Activated CD4-positive, alpha-beta T cell treated with anti-CD3 and anti-CD28 coated beads, Interleukin-2, amount 10 ng/mL, durations not matched to agents 24 days and 14 days (primary cell): Measurements from ENCODE around the gene PPP1R13L. TPM values are rescaled to one million over a fixed set of nuclear protein-coding genes. Genes with fewer than 3 reads are reported as not detected.

Source experiments
- DNase-seq: peaks from one replicate; pipeline ENCODE4 v3.0.0; 2022
- H3K27ac Mint-ChIP-seq: one replicate; pipeline ENCODE4 v1.8.0; 2022; ENCODE audit warnings: mild to moderate bottlenecking, mixed read lengths
- H3K27me3 Mint-ChIP-seq: one replicate; pipeline ENCODE4 v1.8.0; 2022; ENCODE audit warnings: mixed read lengths
- H3K36me3 Mint-ChIP-seq: one replicate; pipeline ENCODE4 v1.8.0; 2022; ENCODE audit warnings: low read depth, mild to moderate bottlenecking, mixed read lengths
- H3K4me1 Mint-ChIP-seq: one replicate; pipeline ENCODE4 v1.8.0; 2021; ENCODE audit warnings: mixed read lengths
- H3K4me3 Mint-ChIP-seq: one replicate; pipeline ENCODE4 v1.8.0; 2022; ENCODE audit warnings: mild to moderate bottlenecking, moderate library complexity, mixed read lengths
- H3K9me3 Mint-ChIP-seq: one replicate; pipeline ENCODE4 v1.8.0; 2021; ENCODE audit warnings: mixed read lengths
- intact Hi-C: fragments of 100-400 bp; cut with micrococcal nuclease; formaldehyde crosslinking; loops from one replicate; pipeline ENCODE4 v1.15.1; 2023
- total RNA-seq: library from RNA; stranded (reverse); gene quantifications from 2 replicates; pipeline ENCODE4 v1.2.3, GENCODE V29; 2022

Gene PPP1R13L, protein sequence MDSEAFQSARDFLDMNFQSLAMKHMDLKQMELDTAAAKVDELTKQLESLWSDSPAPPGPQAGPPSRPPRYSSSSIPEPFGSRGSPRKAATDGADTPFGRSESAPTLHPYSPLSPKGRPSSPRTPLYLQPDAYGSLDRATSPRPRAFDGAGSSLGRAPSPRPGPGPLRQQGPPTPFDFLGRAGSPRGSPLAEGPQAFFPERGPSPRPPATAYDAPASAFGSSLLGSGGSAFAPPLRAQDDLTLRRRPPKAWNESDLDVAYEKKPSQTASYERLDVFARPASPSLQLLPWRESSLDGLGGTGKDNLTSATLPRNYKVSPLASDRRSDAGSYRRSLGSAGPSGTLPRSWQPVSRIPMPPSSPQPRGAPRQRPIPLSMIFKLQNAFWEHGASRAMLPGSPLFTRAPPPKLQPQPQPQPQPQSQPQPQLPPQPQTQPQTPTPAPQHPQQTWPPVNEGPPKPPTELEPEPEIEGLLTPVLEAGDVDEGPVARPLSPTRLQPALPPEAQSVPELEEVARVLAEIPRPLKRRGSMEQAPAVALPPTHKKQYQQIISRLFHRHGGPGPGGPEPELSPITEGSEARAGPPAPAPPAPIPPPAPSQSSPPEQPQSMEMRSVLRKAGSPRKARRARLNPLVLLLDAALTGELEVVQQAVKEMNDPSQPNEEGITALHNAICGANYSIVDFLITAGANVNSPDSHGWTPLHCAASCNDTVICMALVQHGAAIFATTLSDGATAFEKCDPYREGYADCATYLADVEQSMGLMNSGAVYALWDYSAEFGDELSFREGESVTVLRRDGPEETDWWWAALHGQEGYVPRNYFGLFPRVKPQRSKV
- 12.7 and 13.4 TPM in 2 replicates for total RNA-seq

DNA sequence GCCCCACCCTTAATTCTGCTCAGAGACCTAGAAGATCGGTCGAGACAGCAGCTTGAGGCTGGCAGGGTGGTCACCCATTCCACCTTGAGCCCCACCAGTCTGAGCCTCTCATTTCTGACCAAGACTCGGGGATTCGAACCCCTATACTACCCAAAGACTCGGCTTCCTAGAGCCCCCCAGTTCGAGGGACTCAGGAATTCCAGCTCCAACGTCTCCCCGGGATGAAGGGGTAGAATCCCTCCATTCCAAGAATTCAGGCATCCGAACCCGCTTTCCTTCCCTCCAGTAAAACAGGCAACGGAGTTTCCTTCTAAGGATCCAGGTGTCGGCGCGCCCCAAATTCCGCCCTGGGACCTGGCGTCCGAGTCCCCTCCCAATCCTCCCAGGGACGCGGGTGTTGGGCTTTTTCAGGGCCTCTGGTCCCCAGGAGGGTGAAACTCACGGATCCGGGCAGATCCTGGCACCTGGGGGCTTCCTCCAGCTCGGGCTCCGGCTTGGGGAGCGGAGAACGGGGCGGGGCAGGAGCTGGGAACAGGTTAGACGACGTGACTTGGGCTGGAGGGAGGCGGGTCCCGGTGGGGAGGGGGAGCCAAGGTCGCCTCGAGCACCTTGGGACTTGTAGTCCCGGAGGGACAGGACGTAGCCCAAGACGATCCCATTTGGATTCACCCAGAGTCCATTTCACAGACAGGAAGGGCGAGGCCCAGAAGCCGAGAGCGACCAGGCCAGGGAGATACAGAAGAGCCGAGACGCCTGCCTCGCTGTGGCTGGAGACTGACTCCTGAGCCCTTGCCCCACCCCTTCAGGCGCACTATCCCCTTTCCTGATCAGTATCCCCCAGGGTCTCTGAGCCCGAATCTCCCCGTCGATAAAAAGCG lies at the start of gene PPP1R13L:
TSS of gene PPP1R13L (minus strand) at position 513 of the 878 bp plus-strand sequence. CDS start 6,751 bp downstream, outside the sequence.
- Mint-ChIP-seq H3K4me3 (peak within 1 kb of the TSS; percentile 97), H3K4me1 (peaks cover 36% of the 10 kb centered on the region), H3K9me3 (no peaks in the 10 kb centered on the region), H3K27ac (peak within 1 kb of the TSS; percentile 89), H3K27me3 (peaks cover 12% of the 10 kb centered on the region), H3K36me3 (peaks cover 15% of the 10 kb centered on the region)
- intact Hi-C loops = loop anchor here (1.0 to 5.0 kb wide), 3 partner anchors 19 to 1877 kb away; partner anchors contain the start of genes ERCC1, ERCC2 and ETHE1
- DNase-seq = peak; percentile 93

GRCh38 chr19:45451850-45452387 lies 47.0 kb upstream of the PPP1R13L start:
- peak overlapping the region; percentile 88 for H3K4me3 Mint-ChIP-seq
- peak overlapping the region; percentile 96 for H3K27ac Mint-ChIP-seq
- H3K36me3 Mint-ChIP-seq = no peaks in the 10 kb centered on the region
- H3K9me3 Mint-ChIP-seq = no peaks in the 10 kb centered on the region
- intact Hi-C loops = loop anchor here (1.0 kb wide), 2 partner anchors 9 to 26 kb away; no protein-coding TSS in a partner anchor
- DNase-seq = no peak
- peaks cover 18% of the 10 kb centered on the region for H3K27me3 Mint-ChIP-seq
- H3K4me1 Mint-ChIP-seq = peaks cover 45% of the 10 kb centered on the region

DNA sequence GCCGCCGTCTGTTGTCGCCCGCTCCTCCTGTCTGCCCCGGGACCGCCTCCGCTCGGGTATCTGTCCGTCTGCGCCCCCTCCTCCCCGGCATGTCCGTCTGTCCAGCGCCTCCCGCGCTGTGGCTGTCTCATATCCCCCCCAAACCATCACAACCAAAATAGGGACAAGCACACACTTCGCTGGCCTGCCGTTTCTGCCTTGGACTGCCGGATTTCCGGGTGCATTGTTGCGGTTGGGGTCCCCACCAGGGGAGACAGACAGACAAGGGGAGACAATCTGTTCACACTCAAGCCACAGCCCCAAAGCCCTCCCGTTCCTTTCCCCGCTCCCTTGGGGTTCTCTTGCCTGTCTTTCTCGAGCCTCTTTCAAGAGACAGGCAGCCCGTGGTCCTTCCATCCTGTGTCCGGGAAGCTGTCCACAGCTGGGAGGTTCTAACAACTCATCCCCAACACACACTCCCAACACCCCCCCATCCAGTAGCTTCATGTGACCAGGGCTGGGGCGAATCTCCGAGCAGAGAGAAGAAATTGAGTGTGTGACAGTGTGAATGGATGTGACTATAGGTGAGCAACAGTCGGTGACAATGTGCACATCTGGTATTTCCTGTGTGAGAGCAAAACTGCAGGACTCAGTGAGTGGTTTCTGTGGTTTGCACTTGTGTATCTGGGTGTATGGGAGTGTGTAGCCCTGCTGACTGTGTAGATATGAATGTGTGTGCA lies 46.4 kb upstream of the PPP1R13L start:
- no peaks in the 10 kb centered on the region for H3K36me3 Mint-ChIP-seq
- peaks cover 45% of the 10 kb centered on the region for H3K4me1 Mint-ChIP-seq
- peak overlapping the region; percentile 96 for H3K27ac Mint-ChIP-seq
- intact Hi-C loops = loop anchor here (1.0 kb wide), 2 partner anchors 8 to 27 kb away; no protein-coding TSS in a partner anchor
- peaks cover 18% of the 10 kb centered on the region for H3K27me3 Mint-ChIP-seq
- peak overlapping the region; percentile 88 for H3K4me3 Mint-ChIP-seq
- peak; percentile 89 for DNase-seq
- no peaks in the 10 kb centered on the region for H3K9me3 Mint-ChIP-seq

DNA sequence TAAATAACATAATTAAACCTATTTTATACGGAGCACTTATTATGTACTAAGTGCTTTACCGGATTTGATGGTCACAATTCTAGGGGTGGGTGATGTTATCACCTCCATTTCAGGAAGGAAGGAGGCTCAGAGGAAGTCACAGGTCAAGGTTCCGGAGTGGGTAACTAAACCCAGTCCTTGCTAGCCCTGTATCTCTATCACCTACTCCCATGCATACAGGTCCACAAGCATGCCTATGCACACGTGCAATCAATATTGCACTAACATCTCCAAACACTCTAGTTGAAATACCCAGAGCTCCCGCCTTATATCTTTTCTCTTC lies 45.1 kb upstream of the PPP1R13L start:
- intact Hi-C loops = loop anchor here (1.0 kb wide), 1 partner anchor 19 kb away; no protein-coding TSS in a partner anchor
- no peaks in the 10 kb centered on the region for H3K36me3 Mint-ChIP-seq
- H3K27me3 Mint-ChIP-seq = peaks cover 18% of the 10 kb centered on the region
- peak overlapping the region; percentile 97 for H3K4me3 Mint-ChIP-seq
- no peaks in the 10 kb centered on the region for H3K9me3 Mint-ChIP-seq
- peak overlapping the region; percentile 100 for H3K27ac Mint-ChIP-seq
- H3K4me1 Mint-ChIP-seq = peaks cover 35% of the 10 kb centered on the region
- DNase-seq = no peak

DNA sequence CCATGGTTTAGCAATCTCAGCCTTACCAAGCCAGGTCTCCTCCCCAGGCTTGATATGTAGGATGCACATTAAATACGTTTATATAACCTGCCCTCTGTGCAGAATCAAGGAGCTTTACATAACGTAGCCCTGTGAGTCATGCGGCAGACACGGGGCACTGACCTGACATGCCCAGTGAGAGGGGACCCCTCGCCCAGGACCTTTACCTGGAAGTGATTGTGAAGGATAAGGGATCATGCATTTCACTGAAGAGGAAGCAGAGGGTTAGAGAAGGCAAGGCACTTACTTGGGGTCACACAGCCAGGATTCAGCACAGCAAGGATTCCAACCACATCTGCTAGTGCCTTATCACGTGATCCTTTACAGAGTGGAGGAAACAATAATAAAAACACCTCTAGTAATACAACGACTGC lies 44.0 kb upstream of the PPP1R13L start:
- Mint-ChIP-seq H3K27ac (peak overlapping the region; percentile 31), H3K36me3 (no peaks in the 10 kb centered on the region), H3K9me3 (no peaks in the 10 kb centered on the region), H3K27me3 (peaks cover 19% of the 10 kb centered on the region), H3K4me1 (peaks cover 38% of the 10 kb centered on the region), H3K4me3 (peak overlapping the region; percentile 14)
- intact Hi-C loops = no loop called here
- no peak for DNase-seq

DNA sequence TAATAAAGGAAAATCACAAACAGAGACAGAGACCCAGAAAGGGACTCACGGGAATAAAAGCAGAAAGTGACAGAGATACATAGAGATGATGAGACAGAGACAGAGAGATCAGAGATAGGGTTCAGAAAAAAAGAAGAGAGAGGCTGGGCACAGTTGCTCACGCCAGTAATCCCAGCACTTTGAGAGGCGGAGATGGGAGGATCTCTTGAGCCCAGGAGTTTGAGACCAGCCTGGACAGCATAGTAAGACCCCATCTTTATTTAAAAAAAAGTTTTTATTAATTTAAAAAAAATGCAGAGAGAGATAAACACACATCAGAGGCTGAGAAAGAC lies 43.5 kb upstream of the PPP1R13L start:
- Mint-ChIP-seq H3K9me3 (no peaks in the 10 kb centered on the region), H3K4me3 (peak overlapping the region; percentile 6)

DNA sequence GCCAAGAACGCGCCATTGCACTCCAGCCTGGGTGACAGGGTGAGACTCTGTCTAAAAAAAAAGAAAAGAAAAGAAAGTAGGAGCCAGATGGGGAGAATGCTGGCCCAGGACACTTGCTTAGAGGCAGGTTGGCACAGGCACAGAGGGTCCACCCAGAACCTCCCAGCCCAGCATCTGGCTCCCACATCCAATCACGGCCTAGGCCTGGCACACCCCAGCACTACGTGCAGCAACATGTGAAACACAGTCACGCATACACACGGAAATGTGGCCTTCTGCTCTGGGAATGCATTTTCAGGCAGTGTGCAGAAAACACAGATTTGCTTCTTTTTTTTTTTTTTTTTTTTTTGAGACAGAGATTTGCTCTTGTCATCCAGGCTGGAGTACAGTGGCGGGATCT lies 42.1 kb upstream of the PPP1R13L start:
- Mint-ChIP-seq H3K27ac (no peak overlapping the region), H3K27me3 (peaks cover 13% of the 10 kb centered on the region), H3K4me3 (no peak overlapping the region), H3K9me3 (no peaks in the 10 kb centered on the region), H3K4me1 (peaks cover 47% of the 10 kb centered on the region), H3K36me3 (no peaks in the 10 kb centered on the region)
- intact Hi-C loops = no loop called here
- DNase-seq = no peak

More for the DNA sequence above, 43.5 kb upstream of the PPP1R13L start:
- peaks cover 41% of the 10 kb centered on the region for H3K4me1 Mint-ChIP-seq
- H3K36me3 Mint-ChIP-seq = no peaks in the 10 kb centered on the region
- peaks cover 15% of the 10 kb centered on the region for H3K27me3 Mint-ChIP-seq
- intact Hi-C loops = no loop called here
- no peak overlapping the region for H3K27ac Mint-ChIP-seq
- DNase-seq = no peak

DNA sequence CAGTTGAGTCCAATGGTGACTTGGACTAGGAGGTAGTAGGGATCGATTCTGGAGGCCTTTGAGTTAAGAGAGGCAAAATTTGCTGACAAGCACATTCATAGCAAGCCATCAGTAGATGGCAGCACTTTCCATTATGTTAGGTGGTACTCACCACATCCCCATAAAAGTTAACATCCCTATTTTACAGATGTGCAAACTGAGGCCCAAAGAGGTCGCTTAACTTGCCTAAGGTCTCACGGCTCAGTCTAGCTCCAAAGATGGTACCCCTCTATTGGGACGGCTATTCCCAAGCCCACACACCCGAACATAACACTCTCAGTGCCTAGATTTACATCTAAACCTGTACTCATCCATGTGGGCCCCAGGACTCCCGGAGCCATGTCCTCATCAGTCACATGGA lies 41.4 kb upstream of the PPP1R13L start:
- no peak overlapping the region for H3K4me3 Mint-ChIP-seq
- H3K9me3 Mint-ChIP-seq = no peaks in the 10 kb centered on the region
- no peaks in the 10 kb centered on the region for H3K36me3 Mint-ChIP-seq
- intact Hi-C loops = no loop called here
- no peak overlapping the region for H3K27ac Mint-ChIP-seq
- peak; percentile 74 for DNase-seq
- peaks cover 41% of the 10 kb centered on the region for H3K4me1 Mint-ChIP-seq
- peaks cover 8% of the 10 kb centered on the region for H3K27me3 Mint-ChIP-seq

DNA sequence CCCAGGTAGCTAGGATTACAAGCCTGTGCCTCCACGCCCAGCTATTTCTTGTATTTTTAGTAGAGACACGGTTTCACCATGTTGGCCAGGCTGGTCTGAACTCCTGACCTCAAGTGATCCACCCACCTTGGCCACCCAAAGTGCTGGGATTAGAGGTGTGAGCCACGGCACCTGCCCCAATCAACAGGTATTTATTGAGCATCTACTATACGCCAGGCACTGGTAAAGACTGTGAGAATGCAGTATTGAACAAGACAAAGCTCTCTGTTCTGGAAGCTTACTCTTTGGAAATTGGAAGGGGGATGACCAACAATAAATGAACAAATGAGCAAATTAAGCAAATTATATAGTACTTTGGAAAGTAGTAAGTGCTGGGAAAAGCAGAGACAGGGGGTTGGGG lies 40.3 kb upstream of the PPP1R13L start:
- Mint-ChIP-seq H3K27me3 (peaks cover 6% of the 10 kb centered on the region), H3K36me3 (no peaks in the 10 kb centered on the region), H3K9me3 (no peaks in the 10 kb centered on the region), H3K4me1 (peaks cover 44% of the 10 kb centered on the region), H3K27ac (peak overlapping the region; percentile 4), H3K4me3 (peak overlapping the region; percentile 35)
- no peak for DNase-seq
- intact Hi-C loops = no loop called here

DNA sequence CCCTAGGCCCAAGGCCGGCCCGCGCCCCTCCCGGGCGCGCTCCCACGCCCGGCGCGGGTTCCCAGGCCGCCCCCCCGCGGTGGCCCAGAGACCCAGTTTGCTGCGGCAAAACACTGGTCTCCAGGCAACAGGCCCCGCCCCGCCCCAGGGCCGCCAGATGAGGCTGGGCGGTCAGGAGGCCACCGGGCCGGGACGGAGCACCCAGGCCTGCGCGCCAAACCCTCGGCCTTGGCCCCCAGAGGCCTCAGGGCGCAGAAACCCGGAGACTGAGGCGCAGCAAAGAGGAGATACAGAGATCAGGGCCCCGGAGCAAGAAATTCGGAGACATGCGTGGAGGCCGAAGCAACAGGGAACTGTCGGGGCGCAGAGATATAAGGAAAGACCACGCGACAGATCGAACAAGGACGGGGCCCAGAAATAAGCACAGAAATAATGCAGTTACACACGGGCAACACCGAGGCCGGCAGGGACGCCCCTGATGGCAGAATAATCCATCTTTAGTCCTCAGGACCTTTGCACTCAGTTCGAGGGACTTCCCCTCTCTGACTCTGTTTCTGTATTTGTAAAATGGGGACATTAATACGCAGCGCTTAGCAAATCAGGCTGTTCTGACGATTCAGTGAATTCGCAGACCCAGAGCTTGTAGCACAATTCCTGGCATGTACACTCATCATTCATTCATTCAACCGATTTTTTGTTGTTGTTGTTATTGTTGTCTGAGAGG lies 39.6 kb upstream of the PPP1R13L start:
- intact Hi-C loops = no loop called here
- Mint-ChIP-seq H3K4me1 (peaks cover 40% of the 10 kb centered on the region), H3K27me3 (peaks cover 6% of the 10 kb centered on the region), H3K36me3 (no peaks in the 10 kb centered on the region), H3K9me3 (no peaks in the 10 kb centered on the region), H3K4me3 (peak overlapping the region; percentile 90), H3K27ac (peak overlapping the region; percentile 75)
- DNase-seq = peak; percentile 96

- H3K4me1 Mint-ChIP-seq = peaks cover 35% of the 10 kb centered on the region
- peaks cover 6% of the 10 kb centered on the region for H3K27me3 Mint-ChIP-seq
- H3K9me3 Mint-ChIP-seq = no peaks in the 10 kb centered on the region
- intact Hi-C loops = loop anchor here (1.0 kb wide), 1 partner anchor 8 kb away; no protein-coding TSS in a partner anchor
- DNase-seq = peak; percentile 86
- peak overlapping the region; percentile 91 for H3K27ac Mint-ChIP-seq
- no peaks in the 10 kb centered on the region for H3K36me3 Mint-ChIP-seq
- peak overlapping the region; percentile 90 for H3K4me3 Mint-ChIP-seq
These were observed 38.8 kb upstream of the PPP1R13L start for GRCh38 chr19:45443462-45444317.
